ENCODE data around the gene CTNNA2.

The CTNNA2 gene

DNA sequence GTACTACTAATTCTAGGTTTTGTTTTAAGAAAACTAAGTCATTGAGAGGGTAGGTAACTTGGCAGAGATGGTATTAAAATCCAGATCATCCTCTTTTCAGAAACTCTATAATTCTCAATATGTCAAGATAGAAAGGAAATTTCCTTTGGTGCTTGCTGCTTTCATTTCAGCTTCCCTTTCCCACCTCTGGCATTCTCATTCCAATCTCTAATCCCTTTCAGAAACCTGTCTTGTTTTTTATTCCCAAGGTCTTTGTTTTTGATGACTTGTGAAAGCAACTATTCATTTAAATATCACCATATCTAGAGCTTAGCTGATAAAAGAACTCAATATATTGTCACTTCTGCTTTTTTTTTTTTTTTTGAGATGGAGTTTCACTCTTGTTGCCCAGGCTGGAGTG is 1034.5 kb downstream of the CTNNA2 start:
- Histone ChIP-seq H3K27ac (no peak overlapping the region), H3K27me3 (ENCODE audit: insufficient read depth, low read depth, severe bottlenecking) (no peaks in the 10 kb centered on the region), H3K4me3 (ENCODE audit: low read depth, low read length) (no peak overlapping the region), H3K36me3 (no peaks in the 10 kb centered on the region), H3K9me3 (ENCODE audit: severe bottlenecking) (no peaks in the 10 kb centered on the region)
- no peak for TF ChIP-seq CTCF (IDR thresholded peaks at IDR 0.05; ENCODE audit: low read depth, low read length)
- no peak for DNase-seq

DNA sequence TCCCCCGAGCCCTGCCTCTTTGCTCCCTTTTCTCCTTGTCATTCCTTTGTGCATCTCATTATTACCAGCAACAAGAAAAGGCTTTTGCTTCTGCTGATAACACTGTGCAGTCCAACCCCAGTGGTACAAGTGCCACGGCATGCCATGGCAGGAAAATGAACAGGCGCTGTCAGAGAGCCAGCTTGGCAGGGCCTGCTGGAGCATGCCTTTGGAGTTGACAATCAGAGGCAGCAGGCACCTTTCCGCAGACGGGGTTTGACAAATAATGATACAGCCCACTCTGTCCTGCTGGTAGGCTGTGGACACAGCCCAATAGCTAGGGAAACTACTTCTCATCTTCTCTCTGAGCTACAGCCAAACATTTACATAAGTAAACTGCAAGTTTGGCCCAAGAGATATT is 1035.6 kb downstream of the CTNNA2 start:
- Histone ChIP-seq H3K27ac (no peak overlapping the region), H3K4me3 (ENCODE audit: low read depth, low read length) (no peak overlapping the region), H3K27me3 (ENCODE audit: insufficient read depth, low read depth, severe bottlenecking) (no peaks in the 10 kb centered on the region), H3K36me3 (no peaks in the 10 kb centered on the region), H3K9me3 (ENCODE audit: severe bottlenecking) (no peaks in the 10 kb centered on the region)
- no peak for DNase-seq
- no peak for TF ChIP-seq CTCF (IDR thresholded peaks at IDR 0.05; ENCODE audit: low read depth, low read length)

- H3K4me3 ChIP-seq (ENCODE audit: low read depth, low read length), result no peak overlapping the region
- no peaks in the 10 kb centered on the region for H3K36me3 ChIP-seq
- no peak for DNase-seq
- H3K27me3 ChIP-seq (ENCODE audit: insufficient read depth, low read depth, severe bottlenecking), result no peaks in the 10 kb centered on the region
- H3K9me3 ChIP-seq (ENCODE audit: severe bottlenecking), result no peaks in the 10 kb centered on the region
- no peak for TF ChIP-seq CTCF (IDR thresholded peaks at IDR 0.05; ENCODE audit: low read depth, low read length)
- H3K27ac ChIP-seq, result no peak overlapping the region
Observed at GRCh38 chr2:80549901-80550300, 1037.0 kb downstream of the CTNNA2 start.

DNA sequence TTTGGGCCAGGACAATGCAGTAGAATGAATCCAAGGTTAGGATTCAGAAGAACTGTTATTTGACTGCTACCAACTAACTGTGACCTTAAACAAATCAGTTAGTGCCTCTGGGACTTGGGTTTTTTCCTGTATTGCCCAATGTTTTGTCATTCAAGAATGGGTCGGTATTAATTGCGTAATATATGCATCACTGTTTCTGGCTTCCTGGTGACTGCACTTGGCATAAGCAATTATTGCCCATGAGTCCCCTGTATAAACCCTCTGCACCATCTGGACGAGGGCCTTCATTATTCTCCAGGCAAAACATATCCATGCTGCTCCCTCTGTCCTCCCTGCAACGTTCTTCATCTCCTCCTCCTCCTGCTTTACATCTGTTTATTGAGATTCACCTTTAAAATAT is 1047.5 kb downstream of the CTNNA2 start:
- Histone ChIP-seq H3K4me3 (ENCODE audit: low read depth, low read length) (no peak overlapping the region), H3K36me3 (no peaks in the 10 kb centered on the region), H3K9me3 (ENCODE audit: severe bottlenecking) (no peaks in the 10 kb centered on the region), H3K27ac (no peak overlapping the region), H3K27me3 (ENCODE audit: insufficient read depth, low read depth, severe bottlenecking) (no peaks in the 10 kb centered on the region)
- TF ChIP-seq CTCF (IDR thresholded peaks at IDR 0.05; ENCODE audit: low read depth, low read length), result no peak
- no peak for DNase-seq

DNA sequence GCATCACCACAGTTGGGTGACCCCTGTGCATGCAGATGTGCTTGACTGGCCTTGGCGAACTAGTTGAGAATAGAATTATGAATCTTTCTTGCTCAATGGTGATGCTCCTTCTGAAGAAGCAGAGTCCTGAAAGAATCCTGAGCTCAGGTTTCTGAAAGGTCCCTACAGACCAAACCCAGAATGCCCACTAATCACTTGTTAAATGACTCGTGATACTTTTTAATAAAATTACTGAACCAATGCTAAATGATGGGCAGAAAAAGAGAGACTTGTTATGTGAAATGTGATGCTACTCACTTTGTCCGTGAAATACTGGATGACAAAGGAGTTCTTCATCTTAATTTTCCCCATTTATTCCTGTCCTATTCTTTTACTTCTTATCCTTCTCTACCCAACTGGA is 1055.2 kb downstream of the CTNNA2 start:
- Histone ChIP-seq H3K9me3 (ENCODE audit: severe bottlenecking) (no peaks in the 10 kb centered on the region), H3K27ac (no peak overlapping the region), H3K4me3 (ENCODE audit: low read depth, low read length) (no peak overlapping the region), H3K27me3 (ENCODE audit: insufficient read depth, low read depth, severe bottlenecking) (no peaks in the 10 kb centered on the region), H3K36me3 (no peaks in the 10 kb centered on the region)
- DNase-seq, result no peak
- no peak for TF ChIP-seq CTCF (IDR thresholded peaks at IDR 0.05; ENCODE audit: low read depth, low read length)

GRCh38 chr2:80573167-80573566 is 1060.3 kb downstream of the CTNNA2 start:
- no peaks in the 10 kb centered on the region for H3K27me3 ChIP-seq (ENCODE audit: insufficient read depth, low read depth, severe bottlenecking)
- no peaks in the 10 kb centered on the region for H3K36me3 ChIP-seq
- H3K27ac ChIP-seq, result no peak overlapping the region
- H3K9me3 ChIP-seq (ENCODE audit: severe bottlenecking), result no peaks in the 10 kb centered on the region
- no peak for TF ChIP-seq CTCF (IDR thresholded peaks at IDR 0.05; ENCODE audit: low read depth, low read length)
- H3K4me3 ChIP-seq (ENCODE audit: low read depth, low read length), result no peak overlapping the region
- no peak for DNase-seq
